SK-N-SH treated with all-trans-retinoic acid at 6 μM for 48 hours (cell line): ENCODE data around the gene PECR.

ENCODE experiments used
- BACH2 ChIP-seq: fragments of 250-450 bp; sonication (Bioruptor Pico); IDR thresholded peaks from 2 replicates; pipeline ENCODE4 v1.9.0; 2021; ENCODE audit warnings: mild to moderate bottlenecking, borderline replicate concordance
- ESRRG ChIP-seq: fragments of 250-450 bp; sonication (Bioruptor Pico); IDR thresholded peaks from 2 replicates; pipeline ENCODE4 v1.6.1; 2021; ENCODE audit warnings: mild to moderate bottlenecking
- ZNF70 ChIP-seq: fragments of 450-650 bp; formaldehyde crosslinking; IDR thresholded peaks from 2 replicates; pipeline ENCODE4 v1.5.0; 2020; ENCODE audit warnings: mild to moderate bottlenecking, moderate library complexity
- TF ChIP-seq, protein P1 (sequence below): fragments of 250-450 bp; sonication (Bioruptor Pico); IDR thresholded peaks from 2 replicates; pipeline ENCODE4 v1.8.0; 2021; ENCODE audit warnings: low read depth, mild to moderate bottlenecking, moderate library complexity, borderline replicate concordance

GRCh38 chr2:216108967-216109921 lies 27.6 kb upstream of the PECR start, which contains the start of gene XRCC5:
- no peak for TF ChIP-seq BACH2
- TF ChIP-seq ZNF70 (CRISPR knock-in tag): no peak
- no peak for TF ChIP-seq ESRRG (CRISPR knock-in tag)
- TF ChIP-seq, protein P1, sequence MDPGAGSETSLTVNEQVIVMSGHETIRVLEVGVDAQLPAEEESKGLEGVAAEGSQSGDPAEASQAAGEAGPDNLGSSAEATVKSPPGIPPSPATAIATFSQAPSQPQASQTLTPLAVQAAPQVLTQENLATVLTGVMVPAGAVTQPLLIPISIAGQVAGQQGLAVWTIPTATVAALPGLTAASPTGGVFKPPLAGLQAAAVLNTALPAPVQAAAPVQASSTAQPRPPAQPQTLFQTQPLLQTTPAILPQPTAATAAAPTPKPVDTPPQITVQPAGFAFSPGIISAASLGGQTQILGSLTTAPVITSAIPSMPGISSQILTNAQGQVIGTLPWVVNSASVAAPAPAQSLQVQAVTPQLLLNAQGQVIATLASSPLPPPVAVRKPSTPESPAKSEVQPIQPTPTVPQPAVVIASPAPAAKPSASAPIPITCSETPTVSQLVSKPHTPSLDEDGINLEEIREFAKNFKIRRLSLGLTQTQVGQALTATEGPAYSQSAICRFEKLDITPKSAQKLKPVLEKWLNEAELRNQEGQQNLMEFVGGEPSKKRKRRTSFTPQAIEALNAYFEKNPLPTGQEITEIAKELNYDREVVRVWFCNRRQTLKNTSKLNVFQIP (CRISPR knock-in tag): no peak
